ENCODE data around the gene PSMG4. TPM values are rescaled to one million over a fixed set of nuclear protein-coding genes. Genes with fewer than 3 reads are reported as not detected.

The PSMG4 gene
- total RNA-seq, 1 experiment from 2014 or later, result 35.0 TPM

DNA sequence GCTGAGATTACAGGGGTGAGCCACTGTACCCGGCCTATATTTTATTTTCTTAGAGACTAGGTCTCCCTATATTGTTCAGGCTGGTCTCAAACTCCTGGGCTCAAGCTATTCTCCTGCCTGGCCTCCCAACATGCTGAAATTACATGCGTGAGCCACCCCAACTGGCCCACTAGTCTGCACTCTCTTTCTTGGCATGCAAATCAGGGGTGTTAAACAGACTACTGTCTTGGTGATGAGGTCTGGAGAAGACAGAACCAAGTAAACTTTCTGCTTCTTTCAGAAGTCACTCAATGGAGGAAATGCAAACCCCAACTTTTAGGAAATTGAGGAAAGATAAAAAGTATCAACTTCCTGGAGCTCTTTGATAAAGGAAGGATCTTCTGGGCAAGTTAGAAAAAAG, 23.3 kb upstream of the PSMG4 start:
- H3K9me2 ChIP-seq (ENCODE audit: insufficient read depth), result no peaks in the 10 kb centered on the region
- ChIA-PET RAD21 (ENCODE audit: low non-redundant PET in 1 of 2, low total read pairs in 2 of 2, uncharacterized antibody in 2 of 2, unreplicated experiment in 2 of 2) (no interaction called here), CTCF (no interaction called here), POLR2A (no interaction called here)
- H3K36me3 ChIP-seq (ENCODE audit: control insufficient read depth in 1 of 2, insufficient read depth in 2 of 2, low read length in 2 of 2), result no peaks in the 10 kb centered on the region
- H3K4me3 ChIP-seq (replicated peaks in 1 of 2; ENCODE audit: low read depth in 1 of 2, low read length in 2 of 2), result no peak overlapping the region
- no peak overlapping the region for H3K9ac ChIP-seq (ENCODE audit: low read length)
- H3K9me3 ChIP-seq (ENCODE audit: control insufficient read depth in 1 of 2, insufficient read depth in 1 of 2, low read depth in 1 of 2, low read length in 2 of 2), result no peaks in the 10 kb centered on the region
- H2AFZ ChIP-seq (ENCODE audit: low read depth, low read length, poor library complexity, severe bottlenecking), result no peak overlapping the region
- no peak for DNase-seq (ENCODE audit: low read depth, low spot score)
- TF ChIP-seq TCF7L2 (IDR thresholded peaks at IDR 0.05; ENCODE audit: borderline replicate concordance, extremely low read depth, insufficient read depth, insufficient read length) (no peak), ELF1 (IDR thresholded peaks at IDR 0.05; ENCODE audit: borderline replicate concordance, low read depth) (no peak), JUND (IDR thresholded peaks at IDR 0.05) (no peak), SIN3A (IDR thresholded peaks at IDR 0.05; ENCODE audit: low read depth) (no peak), YY1 (IDR thresholded peaks at IDR 0.05; ENCODE audit: extremely low read depth, insufficient replicate concordance, low read depth, low read length) (no peak), CEBPB (IDR thresholded peaks at IDR 0.05; ENCODE audit: low read depth) (no peak), ZFX (IDR thresholded peaks at IDR 0.05) (no peak), POLR2A (IDR thresholded peaks at IDR 0.05; ENCODE audit: borderline replicate concordance, extremely low read depth, insufficient read depth, insufficient read length) (no peak)
- TF ChIP-seq, protein P1, sequence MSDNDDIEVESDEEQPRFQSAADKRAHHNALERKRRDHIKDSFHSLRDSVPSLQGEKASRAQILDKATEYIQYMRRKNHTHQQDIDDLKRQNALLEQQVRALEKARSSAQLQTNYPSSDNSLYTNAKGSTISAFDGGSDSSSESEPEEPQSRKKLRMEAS (IDR thresholded peaks at IDR 0.05), result no peak
- TF ChIP-seq, protein P2, sequence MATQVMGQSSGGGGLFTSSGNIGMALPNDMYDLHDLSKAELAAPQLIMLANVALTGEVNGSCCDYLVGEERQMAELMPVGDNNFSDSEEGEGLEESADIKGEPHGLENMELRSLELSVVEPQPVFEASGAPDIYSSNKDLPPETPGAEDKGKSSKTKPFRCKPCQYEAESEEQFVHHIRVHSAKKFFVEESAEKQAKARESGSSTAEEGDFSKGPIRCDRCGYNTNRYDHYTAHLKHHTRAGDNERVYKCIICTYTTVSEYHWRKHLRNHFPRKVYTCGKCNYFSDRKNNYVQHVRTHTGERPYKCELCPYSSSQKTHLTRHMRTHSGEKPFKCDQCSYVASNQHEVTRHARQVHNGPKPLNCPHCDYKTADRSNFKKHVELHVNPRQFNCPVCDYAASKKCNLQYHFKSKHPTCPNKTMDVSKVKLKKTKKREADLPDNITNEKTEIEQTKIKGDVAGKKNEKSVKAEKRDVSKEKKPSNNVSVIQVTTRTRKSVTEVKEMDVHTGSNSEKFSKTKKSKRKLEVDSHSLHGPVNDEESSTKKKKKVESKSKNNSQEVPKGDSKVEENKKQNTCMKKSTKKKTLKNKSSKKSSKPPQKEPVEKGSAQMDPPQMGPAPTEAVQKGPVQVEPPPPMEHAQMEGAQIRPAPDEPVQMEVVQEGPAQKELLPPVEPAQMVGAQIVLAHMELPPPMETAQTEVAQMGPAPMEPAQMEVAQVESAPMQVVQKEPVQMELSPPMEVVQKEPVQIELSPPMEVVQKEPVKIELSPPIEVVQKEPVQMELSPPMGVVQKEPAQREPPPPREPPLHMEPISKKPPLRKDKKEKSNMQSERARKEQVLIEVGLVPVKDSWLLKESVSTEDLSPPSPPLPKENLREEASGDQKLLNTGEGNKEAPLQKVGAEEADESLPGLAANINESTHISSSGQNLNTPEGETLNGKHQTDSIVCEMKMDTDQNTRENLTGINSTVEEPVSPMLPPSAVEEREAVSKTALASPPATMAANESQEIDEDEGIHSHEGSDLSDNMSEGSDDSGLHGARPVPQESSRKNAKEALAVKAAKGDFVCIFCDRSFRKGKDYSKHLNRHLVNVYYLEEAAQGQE (IDR thresholded peaks at IDR 0.05; ENCODE audit: low read depth), result no peak
- H3K4me1 ChIP-seq (ENCODE audit: control insufficient read depth in 1 of 2, insufficient read depth in 2 of 2, low read length in 2 of 2), result peaks cover 0 to 5% of the 10 kb centered on the region in 2 experiments; a peak in 1 of 4 replicates
- no peaks in the 10 kb centered on the region for H3K27me3 ChIP-seq (ENCODE audit: insufficient read depth, low read length)
- no TSS peak for BruUV-seq (replicated peaks)
- intact Hi-C loops (cut with micrococcal nuclease), result no loop called here
- no peaks in the 10 kb centered on the region for H4K20me1 ChIP-seq (ENCODE audit: insufficient read depth)
- H3K79me2 ChIP-seq (ENCODE audit: insufficient read depth, low read length), result no peaks in the 10 kb centered on the region
- H3K4me2 ChIP-seq (ENCODE audit: low read length), result no peak overlapping the region
- no peak overlapping the region for H3K27ac ChIP-seq (ENCODE audit: low read depth, low read length)
- ATAC-seq, result no peak
